B cell (primary cell): ENCODE results near the gene DTHD1. TPM values are rescaled to one million over a fixed set of nuclear protein-coding genes. Genes with fewer than 3 reads are reported as not detected.

Experiments used
- ATAC-seq: fragments of 200-7000 bp; cut with Tn5 transposase; one replicate; pipeline ENCODE4 v1.10.0; 2021; ENCODE audit warnings: low read depth, mild to moderate bottlenecking, moderate number of reproducible peaks, moderate library complexity
- CTCF ChIA-PET: fragments of 350-600 bp; sonication (Branson Sonifier 250); formaldehyde crosslinking; loops from one replicate; lab custom pipeline; 2021; ENCODE audit warnings: antibody characterized with exemption, inconsistent platforms; lab: Charles Lee
- POLR2A ChIA-PET: fragments of 350-600 bp; sonication (Branson Sonifier 250); formaldehyde crosslinking; loops from one replicate; lab custom pipeline; 2021; ENCODE audit warnings: antibody characterized with exemption; lab: Charles Lee
- DNase-seq: peaks from one replicate; pipeline ENCODE4 v3.0.0; 2013
- H2AFZ ChIP-seq: 2 replicates; pipeline ENCODE4 v1.6.1; 2012; ENCODE audit warnings: mild to moderate bottlenecking, low read depth, low read length; ENCODE audit not compliant: insufficient read depth, poor library complexity, severe bottlenecking
- H3K27ac ChIP-seq, 2 donors: 1 replicate in 1 of 2; 2 replicates in 1 of 2; pipeline ENCODE4 v1.5.1; 2012 to 2013; ENCODE audit warnings: low read length in 2 of 2, mild to moderate bottlenecking in 2 of 2, moderate library complexity in 1 of 2
- H3K27me3 ChIP-seq, 4 experiments: fragments of 200-600 bp in 1 of 4; sonication (generic) in 1 of 4; replicated peaks in 1 of 4; 1 replicate in 2 of 4; 2 replicates in 2 of 4; pipeline versions ENCODE4 v1.6.1 to v1.7.0; 2013 to 2016; ENCODE audit warnings: low read length in 3 of 4, mild to moderate bottlenecking in 2 of 4, mixed read lengths in 1 of 4, moderate library complexity in 1 of 4; ENCODE audit not compliant: insufficient read depth in 4 of 4, control insufficient read depth in 3 of 4; ENCODE audit errors: control extremely low read depth in 1 of 4
- H3K36me3 ChIP-seq, 2 experiments: replicated peaks in 1 of 2; 1 replicate in 1 of 2; 2 replicates in 1 of 2; pipeline versions ENCODE4 v1.6.1 to v1.7.1; 2013; ENCODE audit warnings: low read length in 1 of 2; ENCODE audit not compliant: insufficient read depth in 2 of 2, control insufficient read depth in 1 of 2; ENCODE audit errors: control extremely low read depth in 1 of 2, extremely low read depth in 1 of 2
- H3K4me1 ChIP-seq, 2 donors: fragments of 200-600 bp in 1 of 2; sonication (generic) in 1 of 2; 1 replicate in 1 of 2; 2 replicates in 1 of 2; pipeline versions ENCODE4 v1.5.1 to v1.6.1; 2013 to 2017; ENCODE audit warnings: low read length in 2 of 2; ENCODE audit not compliant: control insufficient read depth in 2 of 2, insufficient read depth in 2 of 2
- H3K4me2 ChIP-seq: replicated peaks from 2 replicates; pipeline ENCODE3; 2012; ENCODE audit warnings: mild to moderate bottlenecking, low read depth, low read length; ENCODE audit not compliant: poor library complexity, severe bottlenecking
- H3K4me3 ChIP-seq, 5 experiments: fragments of 200-600 bp in 1 of 5; sonication (generic) in 1 of 5; 1 replicate in 3 of 5; 2 replicates in 2 of 5; pipeline versions ENCODE4 v1.5.1 to v1.7.0; 2011 to 2016; ENCODE audit warnings: low read length in 4 of 5, mild to moderate bottlenecking in 4 of 5, low read depth in 2 of 5, control low read depth in 1 of 5, moderate library complexity in 1 of 5; ENCODE audit not compliant: insufficient read depth in 1 of 5; ENCODE audit errors: control extremely low read depth in 1 of 5, extremely low read depth in 1 of 5
- H3K79me2 ChIP-seq: fragments of 200-600 bp; sonication (generic); one replicate; pipeline ENCODE4 v1.6.0; 2016; ENCODE audit warnings: low read length; ENCODE audit not compliant: control insufficient read depth, insufficient read depth
- H3K9ac ChIP-seq: fragments of 200-600 bp; sonication (generic); 2 replicates; pipeline ENCODE4 v1.6.1; 2017; ENCODE audit warnings: mild to moderate bottlenecking, low read length, moderate library complexity
- H3K9me3 ChIP-seq, 3 donors: one replicate each; pipeline versions ENCODE4 v1.6.1 to v1.7.1; 2013; ENCODE audit warnings: low read length in 2 of 3; ENCODE audit not compliant: control insufficient read depth in 2 of 3, insufficient read depth in 1 of 3; ENCODE audit errors: control extremely low read depth in 1 of 3
- H4K20me1 ChIP-seq: 2 replicates; pipeline ENCODE4 v1.6.0; 2012; ENCODE audit warnings: mild to moderate bottlenecking, low read length; ENCODE audit not compliant: insufficient read depth, control insufficient read depth, poor library complexity, severe bottlenecking
- H3K27ac Mint-ChIP-seq: one replicate; pipeline ENCODE4 v1.8.0; 2021; ENCODE audit warnings: mixed read lengths
- H3K27me3 Mint-ChIP-seq: one replicate; pipeline ENCODE4 v1.8.0; 2021; ENCODE audit warnings: mixed read lengths
- H3K4me1 Mint-ChIP-seq: one replicate; pipeline ENCODE4 v1.8.0; 2021; ENCODE audit warnings: mixed read lengths
- H3K4me3 Mint-ChIP-seq: one replicate; pipeline ENCODE4 v1.8.0; 2021; ENCODE audit warnings: mixed read lengths
- H3K9me3 Mint-ChIP-seq: one replicate; pipeline ENCODE4 v1.8.0; 2022; ENCODE audit warnings: mixed read lengths; ENCODE audit not compliant: insufficient read depth
- EZH2 ChIP-seq: IDR thresholded peaks from 2 replicates; pipeline ENCODE4 v1.6.1; 2012; ENCODE audit warnings: borderline replicate concordance, low read depth, mild to moderate bottlenecking, moderate library complexity, low read length; ENCODE audit not compliant: insufficient read depth, poor library complexity, severe bottlenecking
- WGBS: methylation state at CpG from one replicate; pipeline ENCODE4 v1.1.5; 2013; ENCODE audit warnings: missing lambda C conversion rate; ENCODE audit not compliant: insufficient coverage; 5-methylcytosine and 5-hydroxymethylcytosine counted together
- intact Hi-C: fragments of 100-400 bp; cut with micrococcal nuclease; formaldehyde crosslinking; loops from one replicate; pipeline ENCODE4 v1.10.0; 2022
- polyA plus RNA-seq: library from polyadenylated mRNA; depleted of rRNA; stranded (reverse); fragments of >200 nt; gene quantifications from 2 replicates; pipeline ENCODE4 v1.2.3, GENCODE V29; 2012
- total RNA-seq, 2 donors: library from RNA; stranded (reverse); fragments of 120-200 nt in 1 of 2; gene quantifications; 1 replicate in 1 of 2; 2 replicates in 1 of 2; pipeline versions ENCODE4 v1.2.3 to v1.2.4, GENCODE V29; 2013 to 2022
- TF ChIP-seq, protein P1 (sequence below): fragments of 200-600 bp; IDR thresholded peaks from one replicate; pipeline ENCODE4 v1.8.0; 2022; ENCODE audit warnings: antibody characterized with exemption, mild to moderate bottlenecking

The DTHD1 gene
- total and polyA plus RNA-seq, 2 donors (not counting 1 experiment from before 2014, with no cell fraction given), result 0.04 TPM; not detected in 1

DNA sequence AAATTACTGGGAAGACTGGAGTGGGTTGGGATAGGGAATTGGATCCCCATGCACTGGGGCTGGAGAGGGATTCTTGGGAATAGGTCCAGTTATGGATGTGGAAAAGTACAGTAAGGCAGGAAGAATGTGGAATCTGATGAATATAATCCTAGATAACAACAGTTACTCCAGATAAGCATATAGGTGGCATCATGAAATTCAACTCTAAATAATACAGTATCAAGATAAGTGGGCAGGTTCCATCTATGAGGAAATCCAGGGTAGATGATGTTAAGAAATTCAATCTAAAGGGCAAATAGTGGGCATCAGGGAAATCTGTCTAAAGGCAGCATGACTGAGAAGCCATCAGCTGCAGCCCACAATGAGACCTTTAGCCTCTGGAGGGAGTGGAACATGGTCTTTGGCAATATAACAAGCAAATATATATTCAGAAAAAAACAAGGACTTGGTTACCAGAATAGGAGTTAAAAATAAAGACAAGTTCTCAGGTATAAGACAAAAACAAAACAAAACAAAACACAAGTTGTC, 1.2 kb downstream of the DTHD1 start:
- Mint-ChIP-seq H3K27ac (no peak overlapping the region), H3K27me3 (no peaks in the 10 kb centered on the region), H3K9me3 (no peaks in the 10 kb centered on the region), H3K4me1 (peaks cover 12% of the 10 kb centered on the region), H3K4me3 (no peak overlapping the region)
- H3K27me3 ChIP-seq, result peaks cover 0 to 4% (median 0%) of the 10 kb centered on the region in 4 experiments
- no peaks in the 10 kb centered on the region for H3K36me3 ChIP-seq
- no peak overlapping the region for H2AFZ ChIP-seq
- TF ChIP-seq, protein P1, sequence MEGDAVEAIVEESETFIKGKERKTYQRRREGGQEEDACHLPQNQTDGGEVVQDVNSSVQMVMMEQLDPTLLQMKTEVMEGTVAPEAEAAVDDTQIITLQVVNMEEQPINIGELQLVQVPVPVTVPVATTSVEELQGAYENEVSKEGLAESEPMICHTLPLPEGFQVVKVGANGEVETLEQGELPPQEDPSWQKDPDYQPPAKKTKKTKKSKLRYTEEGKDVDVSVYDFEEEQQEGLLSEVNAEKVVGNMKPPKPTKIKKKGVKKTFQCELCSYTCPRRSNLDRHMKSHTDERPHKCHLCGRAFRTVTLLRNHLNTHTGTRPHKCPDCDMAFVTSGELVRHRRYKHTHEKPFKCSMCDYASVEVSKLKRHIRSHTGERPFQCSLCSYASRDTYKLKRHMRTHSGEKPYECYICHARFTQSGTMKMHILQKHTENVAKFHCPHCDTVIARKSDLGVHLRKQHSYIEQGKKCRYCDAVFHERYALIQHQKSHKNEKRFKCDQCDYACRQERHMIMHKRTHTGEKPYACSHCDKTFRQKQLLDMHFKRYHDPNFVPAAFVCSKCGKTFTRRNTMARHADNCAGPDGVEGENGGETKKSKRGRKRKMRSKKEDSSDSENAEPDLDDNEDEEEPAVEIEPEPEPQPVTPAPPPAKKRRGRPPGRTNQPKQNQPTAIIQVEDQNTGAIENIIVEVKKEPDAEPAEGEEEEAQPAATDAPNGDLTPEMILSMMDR, result no peak
- no peak for TF ChIP-seq EZH2
- intact Hi-C loops, result no loop called here
- H3K4me1 ChIP-seq, result peaks cover 0 to 9% of the 10 kb centered on the region in 2 donors
- ChIA-PET POLR2A (no interaction called here), CTCF (no interaction called here)
- H3K4me3 ChIP-seq, result no peak overlapping the region
- no peaks in the 10 kb centered on the region for H4K20me1 ChIP-seq
- no peak overlapping the region for H3K9ac ChIP-seq
- H3K4me2 ChIP-seq, result no peak overlapping the region
- no peak for ATAC-seq
- H3K9me3 ChIP-seq, result no peaks in the 10 kb centered on the region
- no peaks in the 10 kb centered on the region for H3K79me2 ChIP-seq
- no peak overlapping the region for H3K27ac ChIP-seq
- DNase-seq, result no peak

DNA sequence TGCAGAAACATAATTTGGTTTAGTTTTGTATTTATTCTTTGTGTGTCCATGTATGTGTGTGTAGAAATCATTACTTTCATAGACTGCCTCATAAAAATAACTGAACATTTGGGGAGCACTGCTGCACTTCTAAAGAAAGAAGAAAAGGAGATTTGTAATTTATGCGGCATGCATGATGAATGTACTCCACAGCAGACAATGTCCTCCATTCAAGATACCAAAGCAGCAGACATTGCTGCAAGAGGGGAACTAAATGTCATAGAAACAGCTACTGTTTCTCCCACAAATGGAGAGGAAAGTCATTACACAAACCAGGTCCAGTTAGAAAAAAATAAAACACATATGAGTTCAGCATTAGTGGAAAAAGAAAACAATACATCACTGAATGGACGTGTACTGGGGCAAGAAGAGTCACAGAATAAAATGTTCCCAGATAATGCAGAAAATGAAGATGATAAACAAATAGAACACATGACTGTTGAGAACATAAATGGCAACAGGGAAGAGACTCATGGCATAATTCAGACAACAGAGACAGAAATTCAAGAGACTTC, 2.6 kb downstream of the DTHD1 start:
- Histone ChIP-seq H3K9ac (no peak overlapping the region), H3K79me2 (no peaks in the 10 kb centered on the region), H4K20me1 (no peaks in the 10 kb centered on the region), H3K27ac (no peak overlapping the region), H3K9me3 (no peaks in the 10 kb centered on the region), H3K27me3 (peaks cover 0 to 4% (median 0%) of the 10 kb centered on the region in 4 experiments), H3K36me3 (no peaks in the 10 kb centered on the region), H2AFZ (no peak overlapping the region), H3K4me1 (peaks cover 4 to 9% of the 10 kb centered on the region in 2 donors), H3K4me3 (no peak overlapping the region), H3K4me2 (no peak overlapping the region)
- Mint-ChIP-seq H3K27ac (no peak overlapping the region), H3K9me3 (no peaks in the 10 kb centered on the region), H3K27me3 (no peaks in the 10 kb centered on the region), H3K4me1 (peaks cover 17% of the 10 kb centered on the region), H3K4me3 (no peak overlapping the region)
- TF ChIP-seq EZH2, result no peak
- TF ChIP-seq, protein P1, result no peak
- ATAC-seq (no peak), DNase-seq (no peak)
- no CpG with 5 or more reads among the region's 2 CpGs for WGBS
- POLR2A ChIA-PET, result no interaction called here
- intact Hi-C loops, result no loop called here
- CTCF ChIA-PET, result interaction anchor here (1.1 kb wide), 1 partner anchor 13 kb away, joined by 3 read pairs; no protein-coding TSS in a partner anchor
